Nephron progenitor cell (in vitro differentiated cells): Measurements from ENCODE around the gene MARCOL.

Source experiments
- DNase-seq: peaks from one replicate; pipeline ENCODE4 v3.0.0; 2021
- H3K27ac Mint-ChIP-seq: 2 replicates; pipeline ENCODE4 v1.8.0; 2021; ENCODE audit warnings: mild to moderate bottlenecking, moderate library complexity, mixed read lengths
- H3K27me3 Mint-ChIP-seq: 2 replicates; pipeline ENCODE4 v1.8.0; 2021; ENCODE audit warnings: mild to moderate bottlenecking, low read depth, mixed read lengths; ENCODE audit not compliant: poor library complexity
- H3K36me3 Mint-ChIP-seq: 2 replicates; pipeline ENCODE4 v1.8.0; 2021; ENCODE audit warnings: low read depth, mixed read lengths
- H3K4me1 Mint-ChIP-seq: 2 replicates; pipeline ENCODE4 v1.8.0; 2021; ENCODE audit warnings: mixed read lengths
- H3K4me3 Mint-ChIP-seq: 2 replicates; pipeline ENCODE4 v1.8.0; 2021; ENCODE audit warnings: mild to moderate bottlenecking, moderate library complexity, mixed read lengths
- H3K9me3 Mint-ChIP-seq: 2 replicates; pipeline ENCODE4 v1.8.0; 2021; ENCODE audit warnings: mild to moderate bottlenecking, moderate library complexity, mixed read lengths
- CTCF ChIP-seq: fragments of 200-600 bp; sonication (generic); IDR thresholded peaks from 2 replicates; pipeline ENCODE4 v1.5.0; 2021; ENCODE audit warnings: antibody characterized with exemption

The MARCOL gene

GRCh38 chr5:148238418-148238794 is at the start of gene MARCOL:
Gene MARCOL, plus strand, starts transcription at chr5:148238525. Its CDS starts 73 bp downstream, at chr5:148238598.
- TF ChIP-seq CTCF: no peak
- no peak within 1 kb of the TSS for H3K4me3 Mint-ChIP-seq
- DNase-seq: no peak
- H3K36me3 Mint-ChIP-seq: no peaks in the 10 kb centered on the region
- no peaks in the 10 kb centered on the region for H3K9me3 Mint-ChIP-seq
- H3K27me3 Mint-ChIP-seq: peaks cover 5% of the 10 kb centered on the region
- no peaks in the 10 kb centered on the region for H3K4me1 Mint-ChIP-seq
- H3K27ac Mint-ChIP-seq: no peak within 1 kb of the TSS

- Mint-ChIP-seq H3K9me3 (no peaks in the 10 kb centered on the region), H3K4me3 (no peak overlapping the region)
Measured at GRCh38 chr5:148191010-148191409, 47.3 kb upstream of the MARCOL start.

GRCh38 chr5:148193202-148193601 is 45.1 kb upstream of the MARCOL start:
- Mint-ChIP-seq H3K27me3 (no peaks in the 10 kb centered on the region), H3K9me3 (no peaks in the 10 kb centered on the region), H3K27ac (peak overlapping the region; percentile 14), H3K36me3 (no peaks in the 10 kb centered on the region), H3K4me3 (no peak overlapping the region), H3K4me1 (no peaks in the 10 kb centered on the region)
- no peak for DNase-seq
- TF ChIP-seq CTCF: no peak

More at GRCh38 chr5:148191010-148191409, 47.3 kb upstream of the MARCOL start:
- Mint-ChIP-seq H3K27ac (no peak overlapping the region), H3K36me3 (no peaks in the 10 kb centered on the region), H3K4me1 (no peaks in the 10 kb centered on the region), H3K27me3 (no peaks in the 10 kb centered on the region)
- no peak for DNase-seq
- no peak for TF ChIP-seq CTCF

- no peaks in the 10 kb centered on the region for H3K27me3 Mint-ChIP-seq
- DNase-seq: no peak
- H3K4me3 Mint-ChIP-seq: no peak overlapping the region
- no peaks in the 10 kb centered on the region for H3K36me3 Mint-ChIP-seq
- no peak for TF ChIP-seq CTCF
- no peaks in the 10 kb centered on the region for H3K4me1 Mint-ChIP-seq
- H3K27ac Mint-ChIP-seq: no peak overlapping the region
- no peaks in the 10 kb centered on the region for H3K9me3 Mint-ChIP-seq
Measured at GRCh38 chr5:148201151-148201550, 37.2 kb upstream of the MARCOL start.

- Mint-ChIP-seq H3K27ac (no peak within 1 kb of the TSS), H3K4me1 (no peaks in the 10 kb centered on the region), H3K9me3 (no peaks in the 10 kb centered on the region), H3K27me3 (no peaks in the 10 kb centered on the region), H3K36me3 (no peaks in the 10 kb centered on the region), H3K4me3 (no peak within 1 kb of the TSS)
- no peak for TF ChIP-seq CTCF
- no peak for DNase-seq
Measured at GRCh38 chr5:148202531-148203203, 35.7 kb upstream of the MARCOL start, which contains the start of gene SPINK6. Gene SPINK6, plus strand, starts transcription at chr5:148203042. Its CDS starts 55 bp downstream, at chr5:148203097.
